HEK293 (cell line): ENCODE results near the gene TTYH1.

Experiments used
- CTCF ChIP-seq: fragments of 450-650 bp; formaldehyde crosslinking; IDR thresholded peaks from 2 replicates; pipeline ENCODE4 v1.5.1; 2016; ENCODE audit warnings: missing biosample characterization, missing genetic modification characterization
- RBAK ChIP-seq: fragments of 450-650 bp; formaldehyde crosslinking; IDR thresholded peaks from 2 replicates; pipeline ENCODE4 v1.5.1; 2016; ENCODE audit warnings: missing biosample characterization, missing genetic modification characterization
- REPIN1 ChIP-seq: fragments of 450-650 bp; formaldehyde crosslinking; IDR thresholded peaks from 2 replicates; pipeline ENCODE4 v1.5.1; 2017; ENCODE audit warnings: missing biosample characterization, missing genetic modification characterization, low read depth
- SP2 ChIP-seq: fragments of 450-650 bp; formaldehyde crosslinking; IDR thresholded peaks from 2 replicates; pipeline ENCODE4 v1.5.1; 2016; ENCODE audit warnings: missing biosample characterization, missing genetic modification characterization
- ZBTB21 ChIP-seq: fragments of 450-650 bp; formaldehyde crosslinking; IDR thresholded peaks from 2 replicates; pipeline ENCODE4 v1.5.1; 2017; ENCODE audit warnings: missing biosample characterization, missing genetic modification characterization
- ZNF184 ChIP-seq: fragments of 450-650 bp; IDR thresholded peaks from 2 replicates; pipeline ENCODE4 v1.5.1; 2018; ENCODE audit warnings: missing biosample characterization, mild to moderate bottlenecking, missing genetic modification characterization
- ZNF221 ChIP-seq: fragments of 450-650 bp; formaldehyde crosslinking; IDR thresholded peaks from 2 replicates; pipeline ENCODE4 v1.5.1; 2017; ENCODE audit warnings: missing biosample characterization, missing genetic modification characterization, borderline replicate concordance
- ZNF239 ChIP-seq: fragments of 450-650 bp; formaldehyde crosslinking; IDR thresholded peaks from 2 replicates; pipeline ENCODE4 v1.5.1; 2016; ENCODE audit warnings: missing biosample characterization, missing genetic modification characterization
- ZNF354C ChIP-seq: fragments of 450-650 bp; formaldehyde crosslinking; IDR thresholded peaks from 2 replicates; pipeline ENCODE4 v1.5.1; 2016; ENCODE audit warnings: missing biosample characterization, missing genetic modification characterization, low read depth, borderline replicate concordance
- ZNF561 ChIP-seq: fragments of 450-650 bp; IDR thresholded peaks from 2 replicates; pipeline ENCODE4 v1.5.1; 2018; ENCODE audit warnings: missing biosample characterization, missing genetic modification characterization, borderline replicate concordance
- ZNF658 ChIP-seq: fragments of 450-650 bp; formaldehyde crosslinking; IDR thresholded peaks from 2 replicates; pipeline ENCODE4; 2016; ENCODE audit warnings: missing biosample characterization, missing genetic modification characterization
- TF ChIP-seq, protein P1 (sequence below): fragments of 450-650 bp; formaldehyde crosslinking; IDR thresholded peaks from 2 replicates; pipeline ENCODE4 v1.5.1; 2016; ENCODE audit warnings: missing biosample characterization, missing genetic modification characterization

DNA sequence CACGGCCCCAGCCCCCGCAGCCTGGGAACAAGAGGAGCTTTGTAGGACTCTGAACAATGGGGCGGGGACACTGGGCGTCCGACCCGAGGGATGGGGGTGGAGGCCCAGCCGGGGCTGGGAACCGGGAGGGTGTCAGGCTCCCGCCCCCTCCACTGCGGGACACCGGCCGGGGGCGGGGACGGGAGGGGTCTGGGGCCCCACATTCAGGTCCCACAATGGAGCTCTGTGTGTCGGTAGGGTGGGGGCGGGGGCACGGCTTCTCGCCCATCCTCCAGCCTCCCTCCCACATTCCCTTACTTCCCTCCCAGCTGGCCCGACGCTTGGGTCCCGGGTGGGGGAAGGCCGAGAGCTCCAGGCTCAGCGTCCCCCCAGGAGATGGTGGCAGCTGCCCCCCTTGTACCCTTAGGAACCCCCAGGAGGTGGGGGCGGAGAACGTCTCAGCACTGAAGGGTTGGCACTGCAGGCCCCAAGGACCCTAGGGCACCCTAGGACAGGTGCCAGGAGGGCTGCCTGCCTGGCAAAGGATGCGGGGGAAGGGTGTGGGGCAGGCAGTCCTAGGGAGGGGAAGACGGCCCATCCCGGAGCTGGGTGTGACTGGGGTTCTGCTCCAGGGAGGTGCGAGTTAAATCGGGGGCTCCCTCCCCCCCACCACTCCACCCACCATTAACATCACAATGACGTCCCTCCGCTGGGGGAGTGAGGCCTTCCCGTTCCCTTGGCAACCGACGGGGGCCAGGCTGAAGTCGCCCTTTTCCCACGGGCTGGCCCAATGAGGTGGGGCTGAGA, 5.3 kb downstream of the TTYH1 start:
- TF ChIP-seq CTCF (tag by site-specific recombination) (no peak), SP2 (no peak), ZNF221 (tag by site-specific recombination) (no peak), ZNF239 (tag by site-specific recombination) (no peak), ZNF658 (tag by site-specific recombination) (no peak), ZBTB21 (tag by site-specific recombination) (no peak), ZNF184 (tag by site-specific recombination) (no peak), ZNF354C (tag by site-specific recombination) (no peak), RBAK (tag by site-specific recombination) (no peak), ZNF561 (tag by site-specific recombination) (no peak), REPIN1 (tag by site-specific recombination) (no peak)
- TF ChIP-seq, protein P1, sequence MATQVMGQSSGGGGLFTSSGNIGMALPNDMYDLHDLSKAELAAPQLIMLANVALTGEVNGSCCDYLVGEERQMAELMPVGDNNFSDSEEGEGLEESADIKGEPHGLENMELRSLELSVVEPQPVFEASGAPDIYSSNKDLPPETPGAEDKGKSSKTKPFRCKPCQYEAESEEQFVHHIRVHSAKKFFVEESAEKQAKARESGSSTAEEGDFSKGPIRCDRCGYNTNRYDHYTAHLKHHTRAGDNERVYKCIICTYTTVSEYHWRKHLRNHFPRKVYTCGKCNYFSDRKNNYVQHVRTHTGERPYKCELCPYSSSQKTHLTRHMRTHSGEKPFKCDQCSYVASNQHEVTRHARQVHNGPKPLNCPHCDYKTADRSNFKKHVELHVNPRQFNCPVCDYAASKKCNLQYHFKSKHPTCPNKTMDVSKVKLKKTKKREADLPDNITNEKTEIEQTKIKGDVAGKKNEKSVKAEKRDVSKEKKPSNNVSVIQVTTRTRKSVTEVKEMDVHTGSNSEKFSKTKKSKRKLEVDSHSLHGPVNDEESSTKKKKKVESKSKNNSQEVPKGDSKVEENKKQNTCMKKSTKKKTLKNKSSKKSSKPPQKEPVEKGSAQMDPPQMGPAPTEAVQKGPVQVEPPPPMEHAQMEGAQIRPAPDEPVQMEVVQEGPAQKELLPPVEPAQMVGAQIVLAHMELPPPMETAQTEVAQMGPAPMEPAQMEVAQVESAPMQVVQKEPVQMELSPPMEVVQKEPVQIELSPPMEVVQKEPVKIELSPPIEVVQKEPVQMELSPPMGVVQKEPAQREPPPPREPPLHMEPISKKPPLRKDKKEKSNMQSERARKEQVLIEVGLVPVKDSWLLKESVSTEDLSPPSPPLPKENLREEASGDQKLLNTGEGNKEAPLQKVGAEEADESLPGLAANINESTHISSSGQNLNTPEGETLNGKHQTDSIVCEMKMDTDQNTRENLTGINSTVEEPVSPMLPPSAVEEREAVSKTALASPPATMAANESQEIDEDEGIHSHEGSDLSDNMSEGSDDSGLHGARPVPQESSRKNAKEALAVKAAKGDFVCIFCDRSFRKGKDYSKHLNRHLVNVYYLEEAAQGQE (tag by site-specific recombination), result no peak
